ENCODE measurements around the gene EYA3. TPM values are rescaled to one million over a fixed set of nuclear protein-coding genes. Genes with fewer than 3 reads are reported as not detected.

The EYA3 gene
- total RNA-seq, 1 experiment from 2014 or later, result 26.6 TPM

- DNase-seq, result no peak
- Histone ChIP-seq H3K4me3 (ENCODE audit: insufficient read depth, low read depth, low read length) (no peak overlapping the region), H3K27me3 (ENCODE audit: control insufficient read depth, insufficient read depth, low read length) (no peaks in the 10 kb centered on the region), H3K36me3 (replicated peaks; ENCODE audit: control insufficient read depth, insufficient read depth, low read length) (peaks cover 25% of the 10 kb centered on the region)
Measured at GRCh38 chr1:27993241-27993640, 95.2 kb downstream of the EYA3 start.

GRCh38 chr1:27992276-27992675 lies 96.1 kb downstream of the EYA3 start:
- H3K36me3 ChIP-seq (replicated peaks; ENCODE audit: control insufficient read depth, insufficient read depth, low read length), result peaks cover 24% of the 10 kb centered on the region
- no peak overlapping the region for H3K4me3 ChIP-seq (ENCODE audit: insufficient read depth, low read depth, low read length)

GRCh38 chr1:27990920-27991537 lies 97.4 kb downstream of the EYA3 start:
- H3K36me3 ChIP-seq (replicated peaks; ENCODE audit: control insufficient read depth, insufficient read depth, low read length), result peaks cover 19% of the 10 kb centered on the region
- no peaks in the 10 kb centered on the region for H3K27me3 ChIP-seq (ENCODE audit: control insufficient read depth, insufficient read depth, low read length)
- DNase-seq, result no peak
- no peak overlapping the region for H3K4me3 ChIP-seq (ENCODE audit: insufficient read depth, low read depth, low read length)

More at GRCh38 chr1:27992276-27992675, 96.1 kb downstream of the EYA3 start:
- no peaks in the 10 kb centered on the region for H3K27me3 ChIP-seq (ENCODE audit: control insufficient read depth, insufficient read depth, low read length)
- no peak for DNase-seq

GRCh38 chr1:27981145-27981544 lies 107.3 kb downstream of the EYA3 start:
- no peak for DNase-seq
- Histone ChIP-seq H3K36me3 (replicated peaks; ENCODE audit: control insufficient read depth, insufficient read depth, low read length) (0 out of 2 replicates have a peak, but pooled peaks cover 1% of the 10 kb centered on the region), H3K4me3 (ENCODE audit: insufficient read depth, low read depth, low read length) (no peak overlapping the region), H3K27me3 (ENCODE audit: control insufficient read depth, insufficient read depth, low read length) (no peaks in the 10 kb centered on the region)

GRCh38 chr1:27980216-27980845 lies 108.1 kb downstream of the EYA3 start:
- Histone ChIP-seq H3K4me3 (ENCODE audit: insufficient read depth, low read depth, low read length) (no peak overlapping the region), H3K27me3 (ENCODE audit: control insufficient read depth, insufficient read depth, low read length) (no peaks in the 10 kb centered on the region), H3K36me3 (replicated peaks; ENCODE audit: control insufficient read depth, insufficient read depth, low read length) (0 out of 2 replicates have a peak, but pooled peaks cover 1% of the 10 kb centered on the region)
- no peak for DNase-seq

GRCh38 chr1:27979859-27980201 lies 108.6 kb downstream of the EYA3 start:
- DNase-seq, result no peak
- no peaks in the 10 kb centered on the region for H3K27me3 ChIP-seq (ENCODE audit: control insufficient read depth, insufficient read depth, low read length)
- 0 out of 2 replicates have a peak, but pooled peaks cover 1% of the 10 kb centered on the region for H3K36me3 ChIP-seq (replicated peaks; ENCODE audit: control insufficient read depth, insufficient read depth, low read length)
- H3K4me3 ChIP-seq (ENCODE audit: insufficient read depth, low read depth, low read length), result no peak overlapping the region

GRCh38 chr1:27979151-27979858 lies 109.1 kb downstream of the EYA3 start:
- H3K4me3 ChIP-seq (ENCODE audit: insufficient read depth, low read depth, low read length), result no peak overlapping the region
- peaks cover 2% of the 10 kb centered on the region for H3K36me3 ChIP-seq (replicated peaks; ENCODE audit: control insufficient read depth, insufficient read depth, low read length)
- no peak for DNase-seq
- H3K27me3 ChIP-seq (ENCODE audit: control insufficient read depth, insufficient read depth, low read length), result no peaks in the 10 kb centered on the region

GRCh38 chr1:27974417-27974781 lies 114.0 kb downstream of the EYA3 start:
- no peak for DNase-seq
- H3K36me3 ChIP-seq (replicated peaks; ENCODE audit: control insufficient read depth, insufficient read depth, low read length), result peaks cover 4% of the 10 kb centered on the region
- H3K27me3 ChIP-seq (ENCODE audit: control insufficient read depth, insufficient read depth, low read length), result no peaks in the 10 kb centered on the region

GRCh38 chr1:27973771-27974416 lies 114.5 kb downstream of the EYA3 start:
- Histone ChIP-seq H3K36me3 (replicated peaks; ENCODE audit: control insufficient read depth, insufficient read depth, low read length) (peaks cover 4% of the 10 kb centered on the region), H3K27me3 (ENCODE audit: control insufficient read depth, insufficient read depth, low read length) (no peaks in the 10 kb centered on the region), H3K4me3 (ENCODE audit: insufficient read depth, low read depth, low read length) (no peak overlapping the region)
- no peak for DNase-seq

More at GRCh38 chr1:27974417-27974781, 114.0 kb downstream of the EYA3 start:
- no peak overlapping the region for H3K4me3 ChIP-seq (ENCODE audit: insufficient read depth, low read depth, low read length)

GRCh38 chr1:27972141-27972540 lies 116.3 kb downstream of the EYA3 start:
- Histone ChIP-seq H3K27me3 (ENCODE audit: control insufficient read depth, insufficient read depth, low read length) (no peaks in the 10 kb centered on the region), H3K36me3 (replicated peaks; ENCODE audit: control insufficient read depth, insufficient read depth, low read length) (peaks cover 5% of the 10 kb centered on the region), H3K4me3 (ENCODE audit: insufficient read depth, low read depth, low read length) (no peak overlapping the region)
- DNase-seq, result no peak

- Histone ChIP-seq H3K4me3 (ENCODE audit: insufficient read depth, low read depth, low read length) (no peak overlapping the region), H3K27me3 (ENCODE audit: control insufficient read depth, insufficient read depth, low read length) (no peaks in the 10 kb centered on the region), H3K36me3 (replicated peaks; ENCODE audit: control insufficient read depth, insufficient read depth, low read length) (peaks cover 5% of the 10 kb centered on the region)
- no peak for DNase-seq
Measured at GRCh38 chr1:27971674-27972073, 116.7 kb downstream of the EYA3 start.

- peaks cover 5% of the 10 kb centered on the region for H3K36me3 ChIP-seq (replicated peaks; ENCODE audit: control insufficient read depth, insufficient read depth, low read length)
- no peaks in the 10 kb centered on the region for H3K27me3 ChIP-seq (ENCODE audit: control insufficient read depth, insufficient read depth, low read length)
- DNase-seq, result no peak
- no peak overlapping the region for H3K4me3 ChIP-seq (ENCODE audit: insufficient read depth, low read depth, low read length)
Measured at GRCh38 chr1:27970401-27970800, 118.0 kb downstream of the EYA3 start.

GRCh38 chr1:27968692-27969091 lies 119.7 kb downstream of the EYA3 start:
- Histone ChIP-seq H3K27me3 (ENCODE audit: control insufficient read depth, insufficient read depth, low read length) (no peaks in the 10 kb centered on the region), H3K4me3 (ENCODE audit: insufficient read depth, low read depth, low read length) (no peak overlapping the region), H3K36me3 (replicated peaks; ENCODE audit: control insufficient read depth, insufficient read depth, low read length) (peaks cover 2% of the 10 kb centered on the region)
- DNase-seq, result no peak

- no peaks in the 10 kb centered on the region for H3K27me3 ChIP-seq (ENCODE audit: control insufficient read depth, insufficient read depth, low read length)
- H3K36me3 ChIP-seq (replicated peaks; ENCODE audit: control insufficient read depth, insufficient read depth, low read length), result peaks cover 2% of the 10 kb centered on the region
- DNase-seq, result no peak
- no peak overlapping the region for H3K4me3 ChIP-seq (ENCODE audit: insufficient read depth, low read depth, low read length)
Measured at GRCh38 chr1:27967884-27968466, 120.4 kb downstream of the EYA3 start.
